HG02938 (cell line): ENCODE results near the gene PNPLA7.
"Not testable (repeated sequence)": the region's sequence is repeated elsewhere in the genome, so short reads cannot be mapped to it uniquely, and the experiment has no call there.

Experiments used
- ATAC-seq: cut with Tn5 transposase; IDR thresholded peaks from one replicate; pipeline ENCODE4 v1.9.1; 2021; ENCODE audit warnings: mild to moderate bottlenecking, moderate library complexity; ENCODE audit not compliant: unreplicated experiment

PNPLA7 gene

DNA sequence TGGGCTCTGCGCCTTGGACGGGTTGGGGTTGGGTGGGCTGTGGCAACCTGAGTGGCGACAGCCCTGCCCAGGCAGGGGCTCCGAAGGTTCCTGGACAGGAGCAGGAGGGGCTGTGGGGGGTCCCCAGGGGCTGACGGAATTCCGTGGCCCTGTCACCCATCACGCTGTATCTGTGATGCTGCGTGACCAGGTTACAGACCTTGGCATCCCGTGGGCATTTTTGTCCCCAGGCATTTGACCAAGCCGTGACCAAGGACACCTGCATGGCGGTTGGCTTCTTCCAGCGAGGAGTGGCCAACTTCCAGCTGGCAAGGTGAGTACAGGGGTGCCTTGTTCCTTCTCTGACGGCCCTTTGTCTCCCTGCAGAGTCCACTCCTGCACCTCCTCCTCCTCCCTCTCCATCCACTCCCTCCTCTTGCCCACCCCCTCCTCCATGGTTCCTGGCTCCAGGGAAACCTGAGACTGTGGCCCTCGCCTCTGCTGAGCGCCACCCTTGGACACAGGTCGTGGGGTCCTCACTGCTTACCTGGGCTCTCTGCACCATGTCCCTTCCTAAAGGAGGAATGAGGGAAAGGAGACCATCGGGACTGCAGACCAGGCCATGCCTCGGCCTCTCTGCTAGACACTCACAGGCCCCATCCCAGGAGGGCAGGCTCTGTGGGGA is 124.1 kb downstream of the PNPLA7 start:
- no peak for ATAC-seq

GRCh38 chr9:137423514-137424291 is 126.5 kb downstream of the PNPLA7 start:
- peak; percentile 27 for ATAC-seq

- ATAC-seq, result peak; percentile 55
Measured at GRCh38 chr9:137422604-137423513, 127.3 kb downstream of the PNPLA7 start, which contains the start of the genes EXD3 and NOXA1. Gene EXD3 (minus strand): TSS chr9:137423162. CDS start chr9:137395357, 27,805 bp downstream. Gene NOXA1 (plus strand): TSS chr9:137423393. CDS start chr9:137423530, 137 bp downstream.

DNA sequence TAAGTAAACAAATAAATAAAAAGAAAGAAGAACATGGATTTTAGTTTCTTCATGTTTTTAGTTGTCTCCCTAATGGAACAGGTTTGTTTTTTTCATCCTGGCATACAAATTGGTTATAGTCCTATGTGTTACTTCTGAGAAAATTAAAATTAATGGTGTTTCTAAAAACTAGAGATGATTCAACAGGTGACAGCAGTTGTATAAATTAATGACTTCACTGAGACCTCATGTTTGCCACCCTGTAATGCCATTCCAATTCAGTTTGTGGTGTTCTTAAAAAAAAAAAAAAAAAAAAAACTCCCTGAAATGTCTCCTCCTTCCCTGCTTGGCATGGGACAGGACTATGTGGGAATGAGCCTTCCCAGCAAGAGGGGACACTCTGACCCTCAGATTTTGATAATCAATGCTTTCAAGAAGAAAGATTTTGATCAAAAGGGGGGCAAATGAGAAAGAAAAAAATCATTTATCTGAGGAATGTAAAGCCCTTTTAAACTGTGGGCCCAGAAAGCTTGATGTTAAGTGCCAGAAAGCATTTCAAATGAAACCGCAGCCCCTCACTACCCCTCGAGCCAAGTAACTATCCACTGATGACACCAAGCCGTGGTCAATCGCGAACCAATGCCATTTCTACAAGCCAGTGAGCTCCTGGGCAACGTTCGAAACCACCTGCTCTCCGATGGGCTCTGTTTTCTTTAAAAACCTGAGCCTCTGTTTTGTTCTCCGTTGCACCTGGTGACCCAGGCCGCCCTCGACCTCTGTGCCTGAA is 128.2 kb downstream of the PNPLA7 start:
- no peak for ATAC-seq

- no peak for ATAC-seq
Measured at GRCh38 chr9:137417161-137418021, 132.8 kb downstream of the PNPLA7 start.

- no peak for ATAC-seq
Measured at GRCh38 chr9:137416563-137417151, 133.5 kb downstream of the PNPLA7 start.

- ATAC-seq, result no peak
Measured at GRCh38 chr9:137416006-137416562, 134.1 kb downstream of the PNPLA7 start.

GRCh38 chr9:137415451-137415850 is 134.8 kb downstream of the PNPLA7 start:
- no peak for ATAC-seq

- no peak for ATAC-seq
Measured at GRCh38 chr9:137412431-137412830, 137.8 kb downstream of the PNPLA7 start.

DNA sequence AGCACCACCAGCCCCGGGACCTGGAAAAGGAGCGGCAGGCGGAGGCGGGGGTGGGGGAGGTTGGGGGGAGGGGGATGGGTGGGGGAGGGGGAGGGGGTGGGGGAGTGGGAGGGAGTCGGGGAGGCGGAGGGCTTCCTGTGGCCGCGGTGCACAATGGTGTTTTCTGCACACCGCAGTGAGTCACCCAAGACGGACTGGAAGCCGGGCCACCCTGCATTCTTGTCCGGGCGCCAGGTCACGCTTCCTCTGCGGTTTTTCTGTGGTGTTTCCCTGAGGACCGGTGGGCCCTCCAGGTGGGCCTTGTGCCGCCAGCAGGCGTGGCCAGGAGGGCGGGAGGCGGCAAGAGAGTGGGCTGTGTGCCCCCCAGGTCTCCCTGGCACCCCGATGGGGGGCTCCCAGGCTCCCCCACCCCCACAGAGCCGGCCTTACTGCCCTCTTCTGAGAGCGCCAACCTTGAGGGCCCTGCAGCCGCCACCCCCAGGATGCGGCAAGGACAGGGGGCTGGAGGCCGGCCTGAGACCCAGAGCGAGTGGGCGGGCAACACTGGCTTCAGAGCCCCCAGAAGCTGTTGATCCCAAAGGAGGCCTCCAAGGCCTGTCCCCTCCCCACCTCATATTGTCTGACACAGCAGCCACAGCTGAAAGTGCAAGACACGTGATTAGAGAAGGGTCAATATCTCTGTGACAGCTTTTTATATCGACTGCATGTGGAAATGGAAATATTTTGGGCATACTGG is 138.4 kb downstream of the PNPLA7 start:
- ATAC-seq, result peak; percentile 51

- ATAC-seq, result no peak
Measured at GRCh38 chr9:137411260-137411644, 138.9 kb downstream of the PNPLA7 start.

- no peak for ATAC-seq
Measured at GRCh38 chr9:137410891-137411249, 139.3 kb downstream of the PNPLA7 start.

DNA sequence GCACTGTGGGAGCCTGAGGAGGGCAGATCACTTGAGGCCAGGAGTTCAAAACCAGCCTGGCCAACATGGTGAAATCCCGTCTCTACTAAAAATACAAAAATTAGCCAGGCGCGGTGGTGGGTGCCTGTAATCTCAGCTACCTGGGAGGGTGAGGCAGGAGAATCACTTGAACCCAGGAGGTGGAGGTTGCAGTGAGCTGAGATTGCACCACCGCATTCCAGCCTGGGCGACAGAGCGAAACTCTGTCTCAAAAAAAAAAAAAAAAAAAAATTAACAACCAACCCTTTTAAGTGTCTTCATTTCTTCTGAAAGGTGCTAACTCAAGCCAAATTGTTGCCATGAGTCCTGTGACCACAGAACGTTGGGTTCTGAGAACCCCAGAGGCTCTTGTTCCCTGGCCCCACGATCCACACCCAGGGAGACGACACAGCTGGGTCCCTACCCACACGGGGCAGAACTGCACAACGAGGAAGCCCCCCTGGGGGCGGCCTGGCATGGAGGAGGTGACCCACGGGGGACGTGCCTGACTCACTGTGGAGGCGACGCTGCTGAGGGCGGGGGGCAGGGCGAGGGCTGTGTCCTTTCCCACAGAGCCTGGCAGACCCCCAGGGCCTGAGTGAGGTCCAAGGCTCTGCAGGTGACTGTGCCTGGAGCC is 139.8 kb downstream of the PNPLA7 start:
- not testable (repeated sequence) for ATAC-seq
